ENCODE measurements around the gene ITGAL. TPM values are rescaled to one million over a fixed set of nuclear protein-coding genes. Genes with fewer than 3 reads are reported as not detected.

The ITGAL gene
- polyA plus RNA-seq, 1 donor = 3.8 TPM

GRCh38 chr16:30491744-30492308 is 19.3 kb downstream of the ITGAL start:
- Histone ChIP-seq H3K9me3 (ENCODE audit: control insufficient read depth, low read depth, low read length) (no peaks in the 10 kb centered on the region), H3K4me3 (ENCODE audit: low read length) (no peak overlapping the region), H3K27me3 (ENCODE audit: control insufficient read depth, insufficient read depth, low read length) (no peaks in the 10 kb centered on the region), H3K4me1 (ENCODE audit: control insufficient read depth, insufficient read depth, low read length) (no peaks in the 10 kb centered on the region), H3K27ac (ENCODE audit: low read length) (no peak overlapping the region), H3K36me3 (ENCODE audit: control insufficient read depth, insufficient read depth, low read length) (no peaks in the 10 kb centered on the region)
- no CpG with 5 or more reads among the region's 6 CpGs for WGBS (ENCODE audit: insufficient coverage, low lambda C conversion rate)
- peak in 1 of 2 donors; percentile 36 for DNase-seq

GRCh38 chr16:30493941-30494488 is 21.5 kb downstream of the ITGAL start:
- H3K36me3 ChIP-seq (ENCODE audit: control insufficient read depth, insufficient read depth, low read length) = no peaks in the 10 kb centered on the region
- H3K4me1 ChIP-seq (ENCODE audit: control insufficient read depth, insufficient read depth, low read length) = no peaks in the 10 kb centered on the region
- no peak overlapping the region for H3K4me3 ChIP-seq (ENCODE audit: low read length)
- no peaks in the 10 kb centered on the region for H3K27me3 ChIP-seq (ENCODE audit: control insufficient read depth, insufficient read depth, low read length)
- H3K27ac ChIP-seq (ENCODE audit: low read length) = no peak overlapping the region
- no CpG with 5 or more reads among the region's 11 CpGs for WGBS (ENCODE audit: insufficient coverage, low lambda C conversion rate)
- no peaks in the 10 kb centered on the region for H3K9me3 ChIP-seq (ENCODE audit: control insufficient read depth, low read depth, low read length)
- no peak for DNase-seq

GRCh38 chr16:30494709-30495108 is 22.2 kb downstream of the ITGAL start:
- no CpG with 5 or more reads among the region's 12 CpGs for WGBS (ENCODE audit: insufficient coverage, low lambda C conversion rate)
- H3K36me3 ChIP-seq (ENCODE audit: control insufficient read depth, insufficient read depth, low read length) = no peaks in the 10 kb centered on the region
- no peak overlapping the region for H3K27ac ChIP-seq (ENCODE audit: low read length)
- no peak overlapping the region for H3K4me3 ChIP-seq (ENCODE audit: low read length)
- no peaks in the 10 kb centered on the region for H3K9me3 ChIP-seq (ENCODE audit: control insufficient read depth, low read depth, low read length)
- no peaks in the 10 kb centered on the region for H3K27me3 ChIP-seq (ENCODE audit: control insufficient read depth, insufficient read depth, low read length)
- no peak for DNase-seq
- no peaks in the 10 kb centered on the region for H3K4me1 ChIP-seq (ENCODE audit: control insufficient read depth, insufficient read depth, low read length)

- no peak for DNase-seq
- Histone ChIP-seq H3K27me3 (ENCODE audit: control insufficient read depth, insufficient read depth, low read length) (no peaks in the 10 kb centered on the region), H3K27ac (ENCODE audit: low read length) (no peak overlapping the region), H3K36me3 (ENCODE audit: control insufficient read depth, insufficient read depth, low read length) (no peaks in the 10 kb centered on the region), H3K4me1 (ENCODE audit: control insufficient read depth, insufficient read depth, low read length) (no peaks in the 10 kb centered on the region), H3K4me3 (ENCODE audit: low read length) (no peak overlapping the region), H3K9me3 (ENCODE audit: control insufficient read depth, low read depth, low read length) (no peaks in the 10 kb centered on the region)
- no CpG with 5 or more reads among the region's 8 CpGs for WGBS (ENCODE audit: insufficient coverage, low lambda C conversion rate)
Observed at GRCh38 chr16:30499284-30499683, 26.7 kb downstream of the ITGAL start.

- H3K27ac ChIP-seq (ENCODE audit: low read length) = no peak overlapping the region
- WGBS (ENCODE audit: insufficient coverage, low lambda C conversion rate) = 60% methylated on average over 1 of the region's 6 CpGs
- H3K9me3 ChIP-seq (ENCODE audit: control insufficient read depth, low read depth, low read length) = no peaks in the 10 kb centered on the region
- H3K27me3 ChIP-seq (ENCODE audit: control insufficient read depth, insufficient read depth, low read length) = no peaks in the 10 kb centered on the region
- no peak overlapping the region for H3K4me3 ChIP-seq (ENCODE audit: low read length)
- DNase-seq = no peak
- H3K4me1 ChIP-seq (ENCODE audit: control insufficient read depth, insufficient read depth, low read length) = no peaks in the 10 kb centered on the region
- no peaks in the 10 kb centered on the region for H3K36me3 ChIP-seq (ENCODE audit: control insufficient read depth, insufficient read depth, low read length)
Observed at GRCh38 chr16:30503403-30504296, 31.1 kb downstream of the ITGAL start.

GRCh38 chr16:30509081-30509765 is 36.7 kb downstream of the ITGAL start:
- WGBS (ENCODE audit: insufficient coverage, low lambda C conversion rate) = 50% methylated on average over 1 of the region's 4 CpGs
- H3K36me3 ChIP-seq (ENCODE audit: control insufficient read depth, insufficient read depth, low read length) = no peaks in the 10 kb centered on the region
- H3K27ac ChIP-seq (ENCODE audit: low read length) = peak overlapping the region; percentile 67
- no peaks in the 10 kb centered on the region for H3K9me3 ChIP-seq (ENCODE audit: control insufficient read depth, low read depth, low read length)
- H3K27me3 ChIP-seq (ENCODE audit: control insufficient read depth, insufficient read depth, low read length) = no peaks in the 10 kb centered on the region
- H3K4me1 ChIP-seq (ENCODE audit: control insufficient read depth, insufficient read depth, low read length) = peaks cover 7% of the 10 kb centered on the region
- no peak overlapping the region for H3K4me3 ChIP-seq (ENCODE audit: low read length)
- peak in 1 of 2 donors; percentile 33 for DNase-seq

GRCh38 chr16:30510376-30510938 is 37.9 kb downstream of the ITGAL start:
- Histone ChIP-seq H3K27me3 (ENCODE audit: control insufficient read depth, insufficient read depth, low read length) (no peaks in the 10 kb centered on the region), H3K4me1 (ENCODE audit: control insufficient read depth, insufficient read depth, low read length) (peaks cover 7% of the 10 kb centered on the region), H3K4me3 (ENCODE audit: low read length) (no peak overlapping the region), H3K36me3 (ENCODE audit: control insufficient read depth, insufficient read depth, low read length) (no peaks in the 10 kb centered on the region), H3K9me3 (ENCODE audit: control insufficient read depth, low read depth, low read length) (no peaks in the 10 kb centered on the region), H3K27ac (ENCODE audit: low read length) (peak overlapping the region; percentile 67)
- DNase-seq = peak; percentile 83 to 92
- no CpG with 5 or more reads among the region's 4 CpGs for WGBS (ENCODE audit: insufficient coverage, low lambda C conversion rate)

GRCh38 chr16:30511509-30511908 is 39.0 kb downstream of the ITGAL start:
- H3K4me3 ChIP-seq (ENCODE audit: low read length) = no peak overlapping the region
- no peaks in the 10 kb centered on the region for H3K27me3 ChIP-seq (ENCODE audit: control insufficient read depth, insufficient read depth, low read length)
- no peak overlapping the region for H3K27ac ChIP-seq (ENCODE audit: low read length)
- no peaks in the 10 kb centered on the region for H3K9me3 ChIP-seq (ENCODE audit: control insufficient read depth, low read depth, low read length)
- WGBS (ENCODE audit: insufficient coverage, low lambda C conversion rate) = no CpG with 5 or more reads among the region's 3 CpGs
- no peaks in the 10 kb centered on the region for H3K36me3 ChIP-seq (ENCODE audit: control insufficient read depth, insufficient read depth, low read length)
- H3K4me1 ChIP-seq (ENCODE audit: control insufficient read depth, insufficient read depth, low read length) = peaks cover 7% of the 10 kb centered on the region
- DNase-seq = peak in 1 of 2 donors; percentile 19

- Histone ChIP-seq H3K27me3 (ENCODE audit: control insufficient read depth, insufficient read depth, low read length) (no peaks in the 10 kb centered on the region), H3K27ac (ENCODE audit: low read length) (no peak overlapping the region), H3K36me3 (ENCODE audit: control insufficient read depth, insufficient read depth, low read length) (no peaks in the 10 kb centered on the region), H3K4me3 (ENCODE audit: low read length) (no peak overlapping the region), H3K4me1 (ENCODE audit: control insufficient read depth, insufficient read depth, low read length) (peaks cover 10% of the 10 kb centered on the region), H3K9me3 (ENCODE audit: control insufficient read depth, low read depth, low read length) (no peaks in the 10 kb centered on the region)
- no peak for DNase-seq
- no CpG with 5 or more reads among the region's 2 CpGs for WGBS (ENCODE audit: insufficient coverage, low lambda C conversion rate)
Observed at GRCh38 chr16:30515275-30515674, 42.7 kb downstream of the ITGAL start.

- H3K27me3 ChIP-seq (ENCODE audit: control insufficient read depth, insufficient read depth, low read length) = no peaks in the 10 kb centered on the region
- peaks cover 25% of the 10 kb centered on the region for H3K4me1 ChIP-seq (ENCODE audit: control insufficient read depth, insufficient read depth, low read length)
- no CpG with 5 or more reads among the region's 10 CpGs for WGBS (ENCODE audit: insufficient coverage, low lambda C conversion rate)
- no peak overlapping the region for H3K27ac ChIP-seq (ENCODE audit: low read length)
- DNase-seq = no peak
- no peak overlapping the region for H3K4me3 ChIP-seq (ENCODE audit: low read length)
- no peaks in the 10 kb centered on the region for H3K9me3 ChIP-seq (ENCODE audit: control insufficient read depth, low read depth, low read length)
- no peaks in the 10 kb centered on the region for H3K36me3 ChIP-seq (ENCODE audit: control insufficient read depth, insufficient read depth, low read length)
Observed at GRCh38 chr16:30518552-30518951, 46.0 kb downstream of the ITGAL start.

All from large intestine (tissue), 3 donors.